HepG2 (cell line): ENCODE measurements around the gene FUT3. TPM values are rescaled to one million over a fixed set of nuclear protein-coding genes. Genes with fewer than 3 reads are reported as not detected.

Source experiments
- ARID2 ChIP-seq: sonication (generic); formaldehyde crosslinking; IDR thresholded peaks from 2 replicates; pipeline ENCODE4 v1.8.1; 2022; ENCODE audit warnings: mild to moderate bottlenecking, missing genetic modification reagents, borderline replicate concordance
- ARID3A ChIP-seq: IDR thresholded peaks from 2 replicates; pipeline ENCODE4 v1.6.1; 2012; ENCODE audit warnings: low read depth, low read length, improper control_type of control experiment
- CBX5 ChIP-seq: sonication (generic); formaldehyde crosslinking; IDR thresholded peaks from 2 replicates; pipeline ENCODE4 v1.4.0; 2020; ENCODE audit warnings: missing genetic modification reagents, borderline replicate concordance
- DNMT1 ChIP-seq: sonication (generic); formaldehyde crosslinking; IDR thresholded peaks from 2 replicates; pipeline ENCODE4 v1.5.1; 2020; ENCODE audit warnings: mild to moderate bottlenecking, missing genetic modification reagents
- FOXM1 ChIP-seq: sonication (generic); formaldehyde crosslinking; IDR thresholded peaks from 2 replicates; pipeline ENCODE4 v1.5.0; 2020; ENCODE audit warnings: missing genetic modification reagents
- HDAC1 ChIP-seq: sonication (generic); formaldehyde crosslinking; IDR thresholded peaks from 2 replicates; pipeline ENCODE4 v1.5.1; 2020; ENCODE audit warnings: mild to moderate bottlenecking, missing genetic modification reagents
- HNF4G ChIP-seq, 2 experiments: sonication (generic) in 1 of 2; formaldehyde crosslinking in 1 of 2; IDR thresholded peaks; 2 replicates each; pipeline versions ENCODE4 v1.4.0 to v1.6.1; 2011 to 2020; ENCODE audit warnings: borderline replicate concordance in 2 of 2, low read depth in 2 of 2, mild to moderate bottlenecking in 2 of 2, low read length in 1 of 2, missing genetic modification reagents in 1 of 2, moderate library complexity in 1 of 2
- KDM6A ChIP-seq: IDR thresholded peaks from 2 replicates; pipeline ENCODE4 v1.6.1; 2016; ENCODE audit warnings: low read depth
- MAZ ChIP-seq, 2 experiments: sonication (generic) in 1 of 2; formaldehyde crosslinking in 1 of 2; IDR thresholded peaks; 2 replicates each; pipeline versions ENCODE4 v1.5.0 to v1.6.1; 2012 to 2020; ENCODE audit warnings: low read depth in 2 of 2, mild to moderate bottlenecking in 2 of 2, borderline replicate concordance in 1 of 2, improper control_type of control experiment in 1 of 2, low read length in 1 of 2, missing genetic modification reagents in 1 of 2, moderate library complexity in 1 of 2
- MYC ChIP-seq: sonication (generic); formaldehyde crosslinking; IDR thresholded peaks from 2 replicates; pipeline ENCODE4 v1.9.0; 2021; ENCODE audit warnings: missing genetic modification reagents, borderline replicate concordance
- NAIF1 ChIP-seq: sonication (generic); formaldehyde crosslinking; IDR thresholded peaks from 2 replicates; pipeline ENCODE4 v1.5.0; 2020; ENCODE audit warnings: mild to moderate bottlenecking, missing genetic modification reagents, borderline replicate concordance
- NCOR1 ChIP-seq: fragments of 200-600 bp; sonication (generic); IDR thresholded peaks from 2 replicates; pipeline ENCODE4 v1.7.0; 2017; ENCODE audit warnings: antibody characterized with exemption, low read length, borderline replicate concordance
- NFIB ChIP-seq: sonication (generic); formaldehyde crosslinking; IDR thresholded peaks from 2 replicates; pipeline ENCODE4 v1.9.0; 2021; ENCODE audit warnings: missing genetic modification reagents, mild to moderate bottlenecking, borderline replicate concordance
- ONECUT2 ChIP-seq: sonication (generic); formaldehyde crosslinking; IDR thresholded peaks from 2 replicates; pipeline ENCODE4 v1.4.0; 2020; ENCODE audit warnings: missing genetic modification reagents
- RBAK ChIP-seq: sonication (generic); formaldehyde crosslinking; IDR thresholded peaks from 2 replicates; pipeline ENCODE4 v1.5.1; 2020; ENCODE audit warnings: mild to moderate bottlenecking, missing genetic modification reagents
- SETDB1 ChIP-seq: sonication (generic); formaldehyde crosslinking; IDR thresholded peaks from 2 replicates; pipeline ENCODE4 v1.5.1; 2020; ENCODE audit warnings: missing genetic modification reagents, mild to moderate bottlenecking, borderline replicate concordance
- SPEN ChIP-seq: sonication (generic); formaldehyde crosslinking; IDR thresholded peaks from 2 replicates; pipeline ENCODE4 v1.5.1; 2020; ENCODE audit warnings: low read depth, mild to moderate bottlenecking, missing genetic modification reagents
- TEAD3 ChIP-seq: optimal IDR thresholded peaks from 2 replicates; pipeline ENCODE3; 2016; ENCODE audit warnings: borderline replicate concordance
- ZEB1 ChIP-seq: IDR thresholded peaks from 2 replicates; pipeline ENCODE4 v1.6.1; 2012; ENCODE audit warnings: mild to moderate bottlenecking, low read depth, inconsistent platforms; ENCODE audit not compliant: insufficient replicate concordance
- ZNF460 ChIP-seq: sonication (generic); formaldehyde crosslinking; IDR thresholded peaks from 2 replicates; pipeline ENCODE4 v1.5.1; 2020; ENCODE audit warnings: missing genetic modification reagents, mild to moderate bottlenecking, borderline replicate concordance
- ZNF660 ChIP-seq: sonication (generic); formaldehyde crosslinking; IDR thresholded peaks from 2 replicates; pipeline ENCODE4 v1.5.1; 2020; ENCODE audit warnings: mild to moderate bottlenecking, low read depth, missing genetic modification reagents, borderline replicate concordance
- ZNF891 ChIP-seq: sonication (generic); formaldehyde crosslinking; IDR thresholded peaks from 2 replicates; pipeline ENCODE4 v1.5.0; 2020; ENCODE audit warnings: mild to moderate bottlenecking, missing genetic modification reagents
- ZSCAN25 ChIP-seq: sonication (generic); formaldehyde crosslinking; IDR thresholded peaks from 2 replicates; pipeline ENCODE4 v1.8.0; 2022; ENCODE audit warnings: mild to moderate bottlenecking, missing genetic modification reagents
- polyA plus RNA-seq, 8 experiments: library from polyadenylated mRNA; depleted of rRNA in 3 of 8; stranded (reverse) in 7 of 8; unstranded in 1 of 8; fragments of >200 nt; fragmentation: Illumina TruSeq in 4 of 8; extraction: Trizol in 4 of 8; gene quantifications; 2 replicates each; pipeline versions ENCODE4 v1.2.1 to v1.2.3, GENCODE V29; 2011 to 2016; ENCODE audit warnings: low read depth in 4 of 8, missing spikeins in 1 of 8, mixed read lengths in 1 of 8; ENCODE audit not compliant: insufficient read depth in 1 of 8
- total RNA-seq, 5 experiments: library from RNA; depleted of rRNA; stranded (reverse); fragments of >200 nt; fragmentation: Illumina TruSeq; extraction: Trizol; gene quantifications; 2 replicates each; pipeline ENCODE4 v1.2.3, GENCODE V29; 2016; ENCODE audit warnings: low read depth in 1 of 5
- TF ChIP-seq, protein P1 (sequence below): sonication (generic); formaldehyde crosslinking; IDR thresholded peaks from 2 replicates; pipeline ENCODE4 v1.8.0; 2022; ENCODE audit warnings: missing genetic modification reagents, low read depth, mild to moderate bottlenecking, borderline replicate concordance
- TF ChIP-seq, protein P2 (sequence below): IDR thresholded peaks from 2 replicates; pipeline ENCODE4 v1.6.1; 2016; ENCODE audit warnings: control low read depth

Gene FUT3
- total and polyA plus RNA-seq, 2 of the 13 experiments (the other 11 are each of a cell fraction or from before 2014, with no cell fraction given), result 0.53 to 1.1 TPM

DNA sequence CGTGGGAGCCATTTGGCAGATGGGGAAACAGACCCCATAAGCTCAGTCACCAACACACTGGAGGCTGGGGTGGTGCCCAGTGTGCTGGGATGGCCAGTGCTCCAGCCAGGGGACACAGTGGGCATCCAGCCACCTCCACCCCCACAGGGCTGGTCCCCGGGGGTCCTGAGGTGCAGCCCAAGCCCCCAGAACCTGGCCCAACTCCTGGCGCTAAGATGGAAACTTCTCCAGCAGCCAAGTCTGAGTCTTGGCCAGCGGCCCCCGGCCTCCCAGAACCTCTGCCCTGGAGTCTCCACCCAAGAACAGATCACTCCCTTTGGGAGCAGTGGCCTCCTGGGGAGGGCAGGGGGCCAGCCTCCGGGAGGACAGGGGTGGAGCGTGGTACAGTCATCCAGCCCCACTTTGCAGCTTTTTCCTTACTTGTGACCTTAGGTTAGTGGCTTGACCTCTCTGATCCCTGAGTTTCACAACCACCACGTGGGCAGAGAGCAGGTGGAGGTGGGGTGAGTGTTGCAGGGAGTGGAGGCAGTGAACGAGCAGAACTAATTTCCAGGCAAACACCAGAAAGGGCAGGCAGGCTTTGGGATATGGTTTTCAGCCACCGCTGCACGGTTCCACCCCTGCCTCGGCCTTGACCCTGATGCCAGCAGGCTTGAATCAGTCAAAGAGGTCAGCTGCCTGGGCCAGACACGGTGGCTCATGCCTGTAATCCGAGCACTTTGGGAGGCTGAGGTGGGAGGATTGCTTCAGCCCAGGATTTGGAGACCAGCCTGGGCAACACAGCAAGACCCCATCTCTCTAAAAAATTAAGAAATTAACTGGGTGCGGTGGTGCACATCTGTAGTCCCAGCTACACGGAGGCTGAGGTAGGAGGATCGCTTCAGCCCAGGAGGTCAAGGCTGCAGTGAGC, 50.6 kb downstream of the FUT3 start (continued):
- TF ChIP-seq MAZ (IDR thresholded peaks at IDR 0.05; ENCODE audit: borderline replicate concordance, low read depth, low read length) (no peak), MAZ (CRISPR knock-in tag; IDR thresholded peaks at IDR 0.05; ENCODE audit: low read depth) (peak; percentile 17; the same call in 1 of the 2 replicates), TEAD3 (CRISPR knock-in tag) (peak; percentile 16), HNF4G (IDR thresholded peaks at IDR 0.05; ENCODE audit: borderline replicate concordance, low read depth, low read length) (0 out of 2 replicates have a peak, but pooled peaks have one; percentile 16), HNF4G (CRISPR knock-in tag; IDR thresholded peaks at IDR 0.05; ENCODE audit: borderline replicate concordance, low read depth) (no peak), SPEN (CRISPR knock-in tag) (no peak), FOXM1 (no peak), NFIB (CRISPR knock-in tag) (no peak), KDM6A (CRISPR knock-in tag) (no peak), NCOR1 (no peak), CBX5 (no peak; the same call in 1 of the 2 replicates), ONECUT2 (no peak), RBAK (CRISPR knock-in tag) (no peak), ZNF460 (CRISPR knock-in tag) (peak; percentile 60; the same call in 1 of the 2 replicates), MYC (peak; percentile 86), SETDB1 (CRISPR knock-in tag) (no peak), ARID3A (no peak), ZSCAN25 (peak; percentile 93), DNMT1 (CRISPR knock-in tag) (no peak), ZNF891 (CRISPR knock-in tag) (0 out of 2 replicates have a peak, but pooled peaks have one; percentile 34), ZEB1 (no peak), ZNF660 (CRISPR knock-in tag) (no peak), ARID2 (CRISPR knock-in tag) (no peak), HDAC1 (CRISPR knock-in tag) (no peak), NAIF1 (CRISPR knock-in tag) (peak; percentile 77; the same call in 1 of the 2 replicates)
- TF ChIP-seq, protein P1, sequence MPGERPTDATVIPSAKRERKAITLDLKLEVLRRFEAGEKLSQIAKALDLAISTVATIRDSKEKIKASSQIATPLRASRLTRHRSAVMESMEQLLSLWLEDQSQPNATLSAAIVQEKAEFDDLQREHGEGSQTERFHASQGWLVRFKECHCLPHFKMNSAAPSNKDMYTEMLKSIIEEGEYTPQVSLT, result no peak
- TF ChIP-seq, protein P2, sequence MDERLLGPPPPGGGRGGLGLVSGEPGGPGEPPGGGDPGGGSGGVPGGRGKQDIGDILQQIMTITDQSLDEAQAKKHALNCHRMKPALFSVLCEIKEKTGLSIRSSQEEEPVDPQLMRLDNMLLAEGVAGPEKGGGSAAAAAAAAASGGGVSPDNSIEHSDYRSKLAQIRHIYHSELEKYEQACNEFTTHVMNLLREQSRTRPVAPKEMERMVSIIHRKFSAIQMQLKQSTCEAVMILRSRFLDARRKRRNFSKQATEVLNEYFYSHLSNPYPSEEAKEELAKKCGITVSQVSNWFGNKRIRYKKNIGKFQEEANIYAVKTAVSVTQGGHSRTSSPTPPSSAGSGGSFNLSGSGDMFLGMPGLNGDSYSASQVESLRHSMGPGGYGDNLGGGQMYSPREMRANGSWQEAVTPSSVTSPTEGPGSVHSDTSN (CRISPR knock-in tag), result no peak
